Measurements from ENCODE around the gene POLR2E. TPM values are rescaled to one million over a fixed set of nuclear protein-coding genes. Genes with fewer than 3 reads are reported as not detected.

The POLR2E gene
- total RNA-seq, 1 experiment from 2014 or later = 281 TPM

DNA sequence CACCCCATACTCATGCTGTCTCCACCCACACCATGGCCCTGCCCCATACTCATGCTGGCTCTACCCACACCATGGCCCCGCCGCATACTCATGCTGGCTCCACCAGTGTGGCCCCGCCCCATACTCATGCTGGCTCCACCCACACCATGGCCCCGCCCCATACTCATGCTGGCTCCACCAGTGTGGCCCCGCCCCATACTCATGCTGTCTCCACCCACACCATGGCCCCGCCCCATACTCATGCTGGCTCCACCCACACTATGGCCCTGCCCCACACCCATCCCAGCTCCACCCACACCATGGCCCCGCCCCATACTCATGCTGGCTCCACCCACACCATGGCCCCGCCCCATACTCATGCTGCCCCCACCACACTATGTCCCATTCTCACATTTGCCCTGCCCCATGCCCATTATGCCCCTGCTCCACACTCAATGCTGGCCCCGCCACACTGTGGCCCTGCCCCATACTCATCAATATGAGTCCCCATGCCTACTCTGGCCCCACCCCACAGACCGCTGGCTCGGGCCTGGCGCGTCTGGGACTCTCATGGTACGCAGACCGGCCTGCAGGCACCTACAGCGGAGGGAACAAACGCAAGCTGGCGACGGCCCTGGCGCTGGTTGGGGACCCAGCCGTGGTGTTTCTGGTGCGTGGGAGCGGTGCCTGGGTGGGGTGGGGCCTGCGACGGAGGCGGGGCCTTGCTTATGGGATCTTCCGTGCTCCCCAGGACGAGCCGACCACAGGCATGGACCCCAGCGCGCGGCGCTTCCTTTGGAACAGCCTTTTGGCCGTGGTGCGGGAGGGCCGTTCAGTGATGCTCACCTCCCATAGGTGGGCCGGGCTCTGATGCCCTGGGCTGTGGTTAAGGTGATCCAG is 31.9 kb downstream of the POLR2E start:
- BruUV-seq (replicated peaks) = no TSS peak
- peak overlapping the region; percentile 100 for H3K27ac ChIP-seq (ENCODE audit: low read depth, low read length)
- H3K27me3 ChIP-seq (ENCODE audit: insufficient read depth, low read length) = no peaks in the 10 kb centered on the region
- no peaks in the 10 kb centered on the region for H3K36me3 ChIP-seq (ENCODE audit: control insufficient read depth in 1 of 2, insufficient read depth in 2 of 2, low read length in 2 of 2)
- H3K4me1 ChIP-seq (ENCODE audit: control insufficient read depth in 1 of 2, insufficient read depth in 2 of 2, low read length in 2 of 2) = peaks cover 30 to 58% of the 10 kb centered on the region in 2 experiments
- RAD21 ChIA-PET (ENCODE audit: low non-redundant PET in 1 of 2, low total read pairs in 2 of 2, uncharacterized antibody in 2 of 2, unreplicated experiment in 2 of 2) = no interaction called here
- intact Hi-C loops (cut with micrococcal nuclease) = loop anchor here (5.0 kb wide), 1 partner anchor 39 kb away; the partner anchor contains the start of gene GPX4
- H3K4me2 ChIP-seq (ENCODE audit: low read length) = peak overlapping the region; percentile 94
- H3K9me2 ChIP-seq (ENCODE audit: insufficient read depth) = no peaks in the 10 kb centered on the region
- no peak overlapping the region for H2AFZ ChIP-seq (ENCODE audit: low read depth, low read length, poor library complexity, severe bottlenecking)
- no peaks in the 10 kb centered on the region for H3K9me3 ChIP-seq (ENCODE audit: control insufficient read depth in 1 of 2, insufficient read depth in 1 of 2, low read depth in 1 of 2, low read length in 2 of 2)
- POLR2A ChIA-PET = interaction anchor here (1.1 to 1.4 kb wide), 3 partner anchors 8 to 41 kb away, joined by 3 to 4 read pairs (median 3); partner anchors contain the start of gene GPX4
- H4K20me1 ChIP-seq (ENCODE audit: insufficient read depth) = no peaks in the 10 kb centered on the region
- peaks cover 19% of the 10 kb centered on the region; the same call in 1 of the 2 replicates for H3K79me2 ChIP-seq (ENCODE audit: insufficient read depth, low read length)
- CTCF ChIA-PET = interaction anchor here (0.7 to 1.3 kb wide), 2 partner anchors 41 to 104 kb away, joined by 3 to 6 read pairs; partner anchors contain the start of gene GPX4
- H3K9ac ChIP-seq (ENCODE audit: low read length) = peak overlapping the region; percentile 92
- DNase-seq (ENCODE audit: low read depth, low spot score) (peak; percentile 78), ATAC-seq (0 out of 2 replicates have a peak, but pooled peaks have one; percentile 4)
- peak; percentile 35; the same call in 1 of the 2 replicates for TF ChIP-seq POLR2AphosphoS5 (IDR thresholded peaks at IDR 0.05; ENCODE audit: low read depth, low read length)
- TF ChIP-seq, protein P1, sequence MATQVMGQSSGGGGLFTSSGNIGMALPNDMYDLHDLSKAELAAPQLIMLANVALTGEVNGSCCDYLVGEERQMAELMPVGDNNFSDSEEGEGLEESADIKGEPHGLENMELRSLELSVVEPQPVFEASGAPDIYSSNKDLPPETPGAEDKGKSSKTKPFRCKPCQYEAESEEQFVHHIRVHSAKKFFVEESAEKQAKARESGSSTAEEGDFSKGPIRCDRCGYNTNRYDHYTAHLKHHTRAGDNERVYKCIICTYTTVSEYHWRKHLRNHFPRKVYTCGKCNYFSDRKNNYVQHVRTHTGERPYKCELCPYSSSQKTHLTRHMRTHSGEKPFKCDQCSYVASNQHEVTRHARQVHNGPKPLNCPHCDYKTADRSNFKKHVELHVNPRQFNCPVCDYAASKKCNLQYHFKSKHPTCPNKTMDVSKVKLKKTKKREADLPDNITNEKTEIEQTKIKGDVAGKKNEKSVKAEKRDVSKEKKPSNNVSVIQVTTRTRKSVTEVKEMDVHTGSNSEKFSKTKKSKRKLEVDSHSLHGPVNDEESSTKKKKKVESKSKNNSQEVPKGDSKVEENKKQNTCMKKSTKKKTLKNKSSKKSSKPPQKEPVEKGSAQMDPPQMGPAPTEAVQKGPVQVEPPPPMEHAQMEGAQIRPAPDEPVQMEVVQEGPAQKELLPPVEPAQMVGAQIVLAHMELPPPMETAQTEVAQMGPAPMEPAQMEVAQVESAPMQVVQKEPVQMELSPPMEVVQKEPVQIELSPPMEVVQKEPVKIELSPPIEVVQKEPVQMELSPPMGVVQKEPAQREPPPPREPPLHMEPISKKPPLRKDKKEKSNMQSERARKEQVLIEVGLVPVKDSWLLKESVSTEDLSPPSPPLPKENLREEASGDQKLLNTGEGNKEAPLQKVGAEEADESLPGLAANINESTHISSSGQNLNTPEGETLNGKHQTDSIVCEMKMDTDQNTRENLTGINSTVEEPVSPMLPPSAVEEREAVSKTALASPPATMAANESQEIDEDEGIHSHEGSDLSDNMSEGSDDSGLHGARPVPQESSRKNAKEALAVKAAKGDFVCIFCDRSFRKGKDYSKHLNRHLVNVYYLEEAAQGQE (IDR thresholded peaks at IDR 0.05; ENCODE audit: low read depth) = no peak
- no peak overlapping the region for H3K4me3 ChIP-seq (replicated peaks in 1 of 2; ENCODE audit: low read depth in 1 of 2, low read length in 2 of 2)
